Germinal center (tissue), 1 donor: ENCODE results near the gene SAV1.
"Not testable (repeated sequence)": the region's sequence is repeated elsewhere in the genome, so short reads cannot be mapped to it uniquely, and the experiment has no call there.

Source experiments
- DNase-seq: peaks from one replicate; pipeline ENCODE4 v3.0.0; 2012; ENCODE audit warnings: mixed read lengths, low spot score

SAV1 gene

DNA sequence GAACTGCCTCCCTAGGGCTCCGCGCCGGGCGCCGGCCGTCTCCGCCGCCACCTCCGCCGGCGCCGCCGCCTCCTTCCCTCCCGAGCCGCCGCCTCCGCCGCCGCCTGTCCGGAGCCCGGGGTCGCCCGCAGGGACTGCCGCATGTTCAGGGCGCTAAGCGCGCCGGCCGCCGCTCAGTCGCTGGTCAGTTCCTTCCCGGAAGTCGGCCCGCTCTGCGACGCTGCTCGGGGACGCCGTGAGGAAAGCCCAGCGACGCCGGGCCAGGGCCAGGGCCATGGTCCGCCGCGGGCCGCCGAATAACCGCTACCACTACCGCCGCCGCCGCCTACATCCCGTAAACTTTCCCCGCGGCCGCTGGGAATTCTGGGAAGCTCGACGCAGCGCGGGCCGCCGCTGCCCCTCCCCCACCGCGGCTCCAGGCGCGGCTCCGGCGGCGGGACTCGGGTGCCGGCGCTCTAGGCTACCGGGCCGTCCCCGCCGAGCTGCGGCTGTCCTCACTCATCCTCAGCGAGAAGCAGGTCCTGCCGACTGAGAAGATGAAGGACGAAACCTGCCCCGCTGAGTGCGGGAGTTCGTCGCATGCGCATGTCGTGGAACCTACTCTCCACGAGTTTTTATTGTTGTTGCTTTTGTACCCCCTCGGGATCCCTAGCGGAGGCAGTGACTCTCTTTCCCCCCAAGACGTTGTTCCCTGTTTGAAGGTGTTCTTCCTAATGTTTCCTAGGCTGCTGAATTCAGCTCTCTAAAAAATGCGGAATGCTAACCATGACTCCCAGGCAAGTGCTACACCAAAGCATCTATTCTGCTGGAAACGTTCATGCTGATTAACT is at the start of gene SAV1:
Gene SAV1, minus strand, starts transcription at position 311 of the 830 bp plus-strand sequence. CDS start 339 bp downstream, outside the sequence.
- DNase-seq, result peak; percentile 37

- DNase-seq, result no peak
Measured at GRCh38 chr14:50717811-50718210, 49.7 kb upstream of the SAV1 start.

DNA sequence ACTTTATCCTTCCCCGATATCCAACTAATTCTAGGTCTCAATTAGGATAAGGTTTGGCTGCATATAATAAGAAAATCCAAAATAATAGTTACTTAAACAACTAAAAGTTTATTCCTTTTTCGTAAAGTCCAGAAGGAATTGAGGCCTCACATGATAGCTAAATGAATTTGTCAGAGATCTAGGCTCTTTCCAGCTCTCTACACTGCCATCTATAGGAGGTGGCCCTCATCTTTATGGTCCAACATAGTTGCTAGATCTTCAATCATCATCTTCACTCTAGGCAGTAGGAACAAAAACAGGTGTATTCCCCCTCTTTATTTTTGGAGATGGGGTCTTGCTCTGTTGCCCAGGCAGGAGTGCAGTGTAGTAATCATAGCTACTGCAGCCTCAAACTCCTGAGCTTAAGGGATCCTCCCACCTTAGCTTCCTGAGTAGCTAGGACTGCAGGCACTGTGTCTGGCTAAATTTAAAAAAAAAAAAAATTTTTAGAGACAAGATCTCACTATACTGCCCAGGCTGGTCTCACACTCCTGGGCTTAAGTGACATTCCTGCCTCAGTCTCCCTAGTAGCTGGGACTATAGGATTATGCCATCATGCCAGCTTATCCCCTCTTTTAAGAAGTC is 46.5 kb upstream of the SAV1 start:
- peak; percentile 53 for DNase-seq

DNA sequence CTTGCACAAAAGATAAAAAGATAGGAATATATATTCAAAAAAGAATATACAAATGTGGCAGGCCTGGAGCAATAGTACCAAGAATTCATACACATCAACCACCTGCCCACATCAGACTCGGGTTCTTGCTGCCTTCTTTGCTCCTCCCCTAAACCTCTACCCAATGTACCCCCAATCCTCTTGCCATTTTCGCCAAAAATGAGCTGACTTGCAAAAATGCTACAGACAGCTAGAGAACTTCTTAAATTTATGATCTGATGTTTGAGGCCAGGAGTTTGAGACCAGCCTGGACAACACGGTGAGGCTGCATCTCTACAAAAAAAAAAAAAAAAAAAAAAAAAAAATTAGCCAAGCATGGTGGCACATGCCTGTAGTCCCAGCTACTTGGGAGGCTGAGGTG is 42.9 kb upstream of the SAV1 start:
- DNase-seq, result no peak

GRCh38 chr14:50705026-50705593 is 37.0 kb upstream of the SAV1 start:
- no peak for DNase-seq

DNA sequence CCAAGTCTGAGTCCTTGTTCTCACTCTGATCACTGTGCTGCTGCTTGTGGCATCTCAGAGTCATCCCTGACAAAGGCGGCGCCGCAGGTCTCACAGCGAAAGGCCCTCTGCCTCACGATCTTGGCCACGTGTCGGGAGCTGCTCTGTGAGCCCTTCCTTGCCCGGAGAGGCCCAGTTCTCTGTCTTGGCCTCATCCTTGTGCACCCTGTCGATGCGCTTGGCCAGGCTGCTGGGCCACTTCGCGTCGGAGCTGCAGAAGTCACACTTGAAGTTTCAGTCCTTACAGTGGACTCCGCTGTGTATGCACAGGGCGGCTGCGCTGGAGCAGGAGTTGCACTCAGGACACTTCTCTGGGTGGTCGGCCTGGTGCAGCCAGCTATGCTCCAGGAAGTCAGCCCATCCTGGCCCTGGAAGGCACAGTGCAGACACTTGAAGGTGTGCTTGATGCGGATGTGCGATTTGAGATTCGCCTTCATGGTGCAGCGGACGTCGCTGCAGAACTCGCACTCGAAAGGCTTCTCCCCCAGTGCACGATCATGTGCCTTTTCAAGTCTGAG is 36.4 kb upstream of the SAV1 start:
- no peak for DNase-seq

GRCh38 chr14:50697659-50698290 is 29.7 kb upstream of the SAV1 start:
- DNase-seq, result no peak

GRCh38 chr14:50694260-50694659 is 26.2 kb upstream of the SAV1 start:
- not testable (repeated sequence) for DNase-seq

GRCh38 chr14:50688875-50689274 is 20.8 kb upstream of the SAV1 start:
- no peak for DNase-seq

- DNase-seq, result no peak
Measured at GRCh38 chr14:50679674-50680073, 11.6 kb upstream of the SAV1 start.

DNA sequence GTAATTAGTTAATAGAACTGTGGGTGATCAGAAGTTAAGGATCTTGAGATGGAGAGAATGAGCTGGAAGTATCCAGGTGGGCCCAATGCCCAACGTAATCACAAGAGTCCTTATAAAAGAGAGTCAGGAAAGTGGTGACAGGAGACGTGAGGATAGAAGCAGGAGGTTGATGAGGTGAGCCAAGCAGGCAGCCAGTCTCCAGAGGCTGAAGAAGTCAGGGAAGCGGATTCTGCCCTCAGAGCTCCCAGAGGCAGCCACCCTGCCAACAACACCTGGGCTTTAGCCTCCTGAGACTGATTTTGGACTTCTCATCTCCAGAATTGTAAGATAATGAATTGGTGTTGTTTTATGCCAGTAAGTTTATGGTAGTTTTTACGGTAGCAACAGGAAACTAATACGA is 10.1 kb upstream of the SAV1 start:
- no peak for DNase-seq

DNA sequence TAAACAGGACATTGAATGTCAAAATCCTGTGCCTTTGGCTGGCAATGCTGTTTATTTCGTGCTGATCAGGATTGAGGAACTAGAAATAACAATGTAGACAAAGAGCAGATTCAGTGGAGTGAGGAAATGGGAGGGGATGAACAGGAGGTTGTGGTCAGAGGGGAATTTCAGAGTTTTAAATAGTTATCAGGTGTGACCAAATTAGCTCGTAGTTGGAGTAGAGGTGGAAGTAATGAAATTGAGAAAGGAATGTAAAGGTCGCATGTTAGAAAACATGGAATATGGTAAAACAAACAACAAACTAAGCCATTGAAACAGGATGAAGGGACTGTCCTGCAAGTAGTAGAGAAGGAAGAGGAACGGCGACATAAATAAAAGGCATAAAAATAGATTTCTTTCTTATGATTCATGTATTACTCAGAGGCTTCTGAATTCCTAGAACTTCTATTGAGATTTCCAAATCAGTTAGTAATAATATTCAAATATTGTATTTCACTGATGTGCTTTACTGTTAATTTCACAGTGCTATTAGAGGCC is 9.5 kb upstream of the SAV1 start:
- DNase-seq, result no peak

DNA sequence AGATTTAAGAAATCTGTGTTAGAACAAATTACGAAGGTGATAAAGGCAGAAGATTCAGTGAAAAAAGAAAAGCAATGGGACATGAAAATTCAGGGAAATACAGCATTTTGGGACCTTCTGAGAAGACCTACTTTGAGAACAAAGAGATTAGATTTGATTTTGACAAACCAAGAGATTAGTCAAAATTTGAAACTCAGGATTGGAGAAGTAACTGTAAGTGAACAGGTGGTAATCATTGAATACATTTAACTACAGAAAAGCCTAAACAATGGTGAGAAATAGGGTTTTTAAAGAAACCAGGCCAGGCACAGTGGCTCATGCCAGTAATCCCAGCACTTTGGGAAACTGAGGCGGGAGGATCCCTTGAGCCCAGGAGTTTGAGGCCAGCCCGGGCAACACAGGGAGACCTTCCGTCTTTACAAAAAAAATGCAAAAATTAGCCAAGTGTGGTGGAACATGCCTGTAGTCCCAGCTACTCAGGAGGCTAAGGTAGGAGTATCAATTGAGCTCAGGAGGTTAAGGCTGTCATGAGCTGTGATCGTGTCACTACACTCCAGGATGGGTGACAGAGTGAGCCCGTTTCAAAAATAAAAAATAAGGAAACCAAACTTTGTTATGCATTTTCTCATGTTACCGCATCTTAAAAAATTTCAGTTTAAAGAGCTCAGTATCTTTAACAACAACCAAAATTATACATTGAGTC is 8.9 kb upstream of the SAV1 start:
- no peak for DNase-seq

DNA sequence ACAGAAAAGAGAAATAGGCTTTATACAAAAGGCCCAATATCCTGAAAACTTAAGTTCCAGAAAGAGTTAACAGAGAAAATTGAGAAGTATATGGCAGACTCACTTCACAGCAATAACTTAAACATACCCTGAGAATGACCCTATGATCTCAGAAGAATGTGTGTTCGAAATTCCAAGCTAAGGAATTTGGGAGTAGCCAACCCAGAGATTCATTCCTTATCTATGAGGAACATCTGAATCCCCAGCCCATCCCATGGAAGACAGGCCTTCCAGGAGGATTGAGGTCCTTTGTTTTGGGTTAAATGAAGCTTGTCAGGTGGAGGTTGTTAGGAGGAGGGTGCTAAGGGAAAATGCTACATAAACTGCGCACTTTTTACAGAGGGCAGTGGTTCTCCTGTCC is 7.5 kb upstream of the SAV1 start:
- no peak for DNase-seq

DNA sequence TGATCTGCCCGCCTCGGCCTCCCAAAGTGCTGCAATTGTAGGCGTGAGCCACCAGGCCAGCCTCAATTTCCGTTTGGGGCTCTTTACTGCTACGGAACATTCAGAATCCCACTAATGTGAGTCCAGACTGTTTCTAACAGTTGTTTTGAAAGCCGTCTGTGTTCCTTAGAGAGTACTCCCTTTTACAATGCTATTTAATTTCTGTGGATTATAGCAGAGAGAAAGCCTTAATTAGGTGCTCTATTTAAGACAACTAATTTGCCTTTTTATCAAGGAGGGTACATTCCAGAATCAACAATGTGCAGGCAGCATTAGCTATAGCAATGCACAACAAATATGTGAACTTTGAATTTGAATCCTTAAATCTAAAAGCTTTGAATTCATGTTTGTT is 2.8 kb upstream of the SAV1 start:
- DNase-seq, result no peak

DNA sequence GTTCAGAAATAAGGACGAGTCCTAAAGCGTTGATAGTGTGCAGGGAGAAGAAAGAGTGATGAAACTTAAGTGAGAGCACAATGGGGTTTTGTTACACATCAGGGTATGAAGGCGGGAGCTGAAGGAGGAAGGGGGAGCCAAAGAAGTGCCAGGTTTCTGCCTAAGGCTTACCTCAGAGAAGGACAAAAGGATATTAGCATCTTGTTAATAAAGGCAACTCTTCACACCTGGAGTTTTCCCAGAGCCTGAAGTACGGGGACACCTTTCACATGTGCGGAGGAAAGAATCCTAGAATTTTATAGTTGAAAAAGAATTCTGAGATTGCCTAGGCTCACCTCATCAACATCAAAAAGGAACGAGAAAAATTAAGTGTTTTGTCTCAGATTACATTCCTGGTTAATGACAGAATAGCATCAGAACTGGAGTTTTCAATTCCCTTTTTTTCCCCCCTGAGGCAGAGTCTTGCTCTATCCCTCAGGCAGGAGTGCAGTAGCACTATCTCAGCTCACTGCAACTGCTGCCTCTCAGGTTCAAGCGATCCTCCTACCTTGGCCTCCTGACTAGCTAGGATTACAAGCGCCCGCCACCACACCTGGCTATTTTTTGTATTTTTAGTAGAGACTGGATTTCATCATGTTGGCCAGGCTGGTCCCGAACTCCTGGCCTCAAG is 2.2 kb upstream of the SAV1 start:
- no peak for DNase-seq

DNA sequence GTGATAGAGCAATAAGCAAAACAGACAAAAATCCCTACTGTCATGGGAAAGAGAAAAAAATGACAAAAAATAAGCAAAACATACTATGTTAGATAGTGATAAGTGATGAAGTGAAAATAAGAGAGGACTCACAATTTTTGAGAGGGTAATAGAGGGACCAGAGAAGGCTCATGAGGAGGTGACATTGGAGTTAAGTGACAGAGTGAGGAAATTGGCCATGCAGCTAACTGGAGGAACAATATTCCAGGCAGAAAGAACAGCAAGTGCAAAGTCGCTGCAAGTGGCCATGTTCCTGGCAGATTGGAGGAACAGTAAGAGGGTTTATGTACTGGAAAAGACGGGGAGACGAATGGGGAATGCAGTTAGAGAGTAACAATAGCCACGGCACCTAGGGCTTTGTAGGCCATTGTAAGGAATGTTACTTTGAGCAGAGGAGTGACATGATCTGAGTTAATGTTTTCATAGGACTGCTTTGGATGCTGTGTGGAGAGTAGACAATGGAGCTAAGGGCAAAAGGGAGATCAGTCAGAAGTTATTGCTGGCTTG is 1.4 kb upstream of the SAV1 start:
- DNase-seq, result no peak

GRCh38 chr14:50668826-50669143 is 679 bp upstream of the SAV1 start:
- no peak for DNase-seq

- DNase-seq, result peak; percentile 29
Measured at GRCh38 chr14:50667684-50667995, 466 bp downstream of the SAV1 start.

DNA sequence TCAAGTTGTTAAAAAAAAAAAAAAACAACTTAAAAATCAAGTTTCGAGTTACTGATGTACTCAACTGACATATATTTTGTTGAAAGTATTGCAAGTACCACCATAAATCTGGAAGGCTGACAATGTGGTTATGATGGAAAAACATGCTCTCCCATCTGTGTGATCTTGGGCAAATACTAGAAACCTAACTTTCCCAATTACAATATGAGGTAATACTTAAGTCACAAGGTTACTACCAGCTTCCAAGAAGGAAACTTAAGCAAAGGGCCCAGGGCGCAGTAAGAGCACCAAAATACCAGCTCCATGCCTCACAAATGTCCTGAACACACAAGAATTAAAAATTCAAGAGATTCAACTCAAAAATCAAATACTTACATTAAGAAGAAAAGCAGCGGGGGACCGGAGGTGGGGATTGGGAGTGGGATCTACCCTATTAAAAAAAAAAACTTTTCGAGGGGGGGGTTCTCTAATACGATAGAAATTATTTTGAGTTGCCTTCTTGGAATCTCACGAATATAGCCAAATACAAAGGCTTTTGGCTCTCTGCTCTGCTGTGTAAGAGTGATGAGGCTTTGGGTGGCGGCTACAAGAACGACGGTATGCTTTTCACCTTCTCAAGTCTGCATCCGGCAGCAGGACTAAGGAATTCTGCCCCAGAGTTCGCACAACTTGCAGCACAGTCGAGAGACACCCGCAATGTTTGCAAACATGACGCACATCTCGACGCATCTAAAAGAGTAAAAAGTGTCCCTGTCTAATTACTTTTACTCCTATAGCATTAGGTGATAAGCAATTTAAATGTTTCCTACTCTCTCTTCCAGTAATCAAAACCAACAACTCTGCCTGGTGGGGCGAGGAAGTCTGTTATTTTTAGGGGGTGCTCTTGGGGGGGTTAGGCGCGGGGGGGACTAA is 1.1 kb downstream of the SAV1 start:
- DNase-seq, result no peak
